AG04449 (cell line): ENCODE data around the gene LRP1B.

Experiments used
- CTCF ChIA-PET: fragments of 350-600 bp; formaldehyde crosslinking; extraction: SDS; loops from one replicate; lab custom pipeline; 2021; ENCODE audit warnings: antibody characterized with exemption; lab: Yijun Ruan, JAX
- POLR2A ChIA-PET: fragments of 400-600, 350-600 bp; formaldehyde crosslinking; extraction: SDS; loops from one replicate; lab custom pipeline; 2020; ENCODE audit warnings: antibody characterized with exemption, inconsistent platforms; lab: Yijun Ruan, JAX
- DNase-seq: peaks from one replicate; pipeline ENCODE4 v3.0.0-alpha.2; 2010; ENCODE audit warnings: low read depth, low spot score
- H3K4me3 ChIP-seq: 2 replicates; pipeline ENCODE4 v1.5.1; 2011; ENCODE audit warnings: low read depth, mild to moderate bottlenecking, control low read depth, low read length
- TF ChIP-seq, protein P1 (sequence below): IDR thresholded peaks from one replicate; pipeline ENCODE4 v1.5.1; 2011; ENCODE audit warnings: mild to moderate bottlenecking, moderate library complexity, low read length, control low read depth, inconsistent platforms; ENCODE audit not compliant: insufficient read depth; ENCODE audit errors: missing control alignments

LRP1B gene

DNA sequence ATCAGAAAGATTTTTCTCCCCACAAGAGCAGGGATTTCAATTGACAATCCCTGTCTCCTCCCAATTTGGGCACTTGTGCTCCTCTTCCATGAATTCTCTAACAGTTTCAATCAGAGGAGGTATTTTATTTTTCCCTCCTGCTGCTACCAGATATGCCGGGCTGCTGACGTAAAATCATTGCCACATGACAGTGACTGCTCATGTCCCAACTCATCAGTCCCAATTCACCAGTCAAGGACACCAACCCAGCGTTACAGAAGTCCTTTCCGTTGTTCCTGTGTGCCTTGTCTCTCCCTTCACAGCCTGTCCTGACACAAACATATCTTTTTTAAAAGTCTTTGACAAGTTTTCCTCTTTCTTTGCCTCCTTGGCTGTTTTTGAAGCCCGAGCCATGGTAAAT is 540.2 kb downstream of the LRP1B start:
- DNase-seq = no peak
- CTCF ChIA-PET = no interaction called here
- TF ChIP-seq, protein P1, sequence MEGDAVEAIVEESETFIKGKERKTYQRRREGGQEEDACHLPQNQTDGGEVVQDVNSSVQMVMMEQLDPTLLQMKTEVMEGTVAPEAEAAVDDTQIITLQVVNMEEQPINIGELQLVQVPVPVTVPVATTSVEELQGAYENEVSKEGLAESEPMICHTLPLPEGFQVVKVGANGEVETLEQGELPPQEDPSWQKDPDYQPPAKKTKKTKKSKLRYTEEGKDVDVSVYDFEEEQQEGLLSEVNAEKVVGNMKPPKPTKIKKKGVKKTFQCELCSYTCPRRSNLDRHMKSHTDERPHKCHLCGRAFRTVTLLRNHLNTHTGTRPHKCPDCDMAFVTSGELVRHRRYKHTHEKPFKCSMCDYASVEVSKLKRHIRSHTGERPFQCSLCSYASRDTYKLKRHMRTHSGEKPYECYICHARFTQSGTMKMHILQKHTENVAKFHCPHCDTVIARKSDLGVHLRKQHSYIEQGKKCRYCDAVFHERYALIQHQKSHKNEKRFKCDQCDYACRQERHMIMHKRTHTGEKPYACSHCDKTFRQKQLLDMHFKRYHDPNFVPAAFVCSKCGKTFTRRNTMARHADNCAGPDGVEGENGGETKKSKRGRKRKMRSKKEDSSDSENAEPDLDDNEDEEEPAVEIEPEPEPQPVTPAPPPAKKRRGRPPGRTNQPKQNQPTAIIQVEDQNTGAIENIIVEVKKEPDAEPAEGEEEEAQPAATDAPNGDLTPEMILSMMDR = no peak
- POLR2A ChIA-PET = no interaction called here
- no peak overlapping the region for H3K4me3 ChIP-seq

GRCh38 chr2:141589314-141589713 is 541.5 kb downstream of the LRP1B start:
- DNase-seq = no peak
- ChIA-PET POLR2A (no interaction called here), CTCF (no interaction called here)
- H3K4me3 ChIP-seq = no peak overlapping the region
- TF ChIP-seq, protein P1 = no peak

DNA sequence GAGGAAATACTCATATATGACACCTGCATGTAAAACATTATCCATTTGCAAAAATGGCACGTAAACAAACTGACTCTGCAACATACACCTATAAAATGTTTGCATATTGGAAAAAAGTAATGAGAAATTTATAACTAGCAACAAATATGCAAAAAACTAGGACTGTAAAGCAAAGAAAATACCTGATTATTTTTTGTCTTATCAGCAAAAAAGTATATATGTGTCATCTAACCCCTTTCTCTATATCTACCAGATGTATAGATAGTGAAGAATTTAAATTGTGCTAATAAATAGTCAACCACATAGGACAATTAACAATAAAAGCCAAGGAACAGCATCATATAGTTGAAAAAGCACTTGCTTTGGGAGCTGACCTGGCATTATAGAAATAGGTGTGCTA is 543.8 kb downstream of the LRP1B start:
- DNase-seq = no peak
- TF ChIP-seq, protein P1 = no peak
- H3K4me3 ChIP-seq = no peak overlapping the region
- ChIA-PET POLR2A (no interaction called here), CTCF (no interaction called here)

DNA sequence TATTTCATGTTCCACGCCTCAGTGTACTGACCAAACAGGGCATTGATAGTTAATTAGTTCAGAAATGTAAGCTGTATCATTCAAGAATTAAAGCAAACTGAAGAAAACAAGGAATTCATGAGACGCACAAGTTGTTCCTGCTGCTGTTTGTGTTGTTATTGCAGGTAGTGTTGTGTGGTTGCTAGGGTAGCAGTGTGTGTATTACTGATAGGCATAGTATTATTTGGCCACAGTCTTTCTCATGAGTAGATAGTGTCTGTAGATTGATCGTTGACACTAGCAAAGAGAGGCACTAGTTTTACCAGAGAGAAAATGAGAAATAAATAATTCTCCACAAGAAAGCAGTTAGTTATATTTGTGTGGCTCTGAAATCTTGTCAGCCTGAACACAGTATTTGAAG is 548.6 kb downstream of the LRP1B start:
- TF ChIP-seq, protein P1 = no peak
- CTCF ChIA-PET = no interaction called here
- POLR2A ChIA-PET = no interaction called here
- no peak overlapping the region for H3K4me3 ChIP-seq
- DNase-seq = no peak

- H3K4me3 ChIP-seq = no peak overlapping the region
- TF ChIP-seq, protein P1 = no peak
- CTCF ChIA-PET = no interaction called here
- no peak for DNase-seq
- POLR2A ChIA-PET = no interaction called here
Observed at GRCh38 chr2:141579071-141579470, 551.7 kb downstream of the LRP1B start.

GRCh38 chr2:141570474-141571131 is 560.2 kb downstream of the LRP1B start:
- TF ChIP-seq, protein P1 = no peak
- H3K4me3 ChIP-seq = no peak overlapping the region
- ChIA-PET POLR2A (no interaction called here), CTCF (no interaction called here)
- no peak for DNase-seq
